SU-DHL-6 (cell line): ENCODE data around the gene KAZN.

Source experiments
- H2AFZ ChIP-seq: fragments of 200-600 bp; sonication (generic); 2 replicates; pipeline ENCODE4 v1.6.1; 2014; ENCODE audit warnings: low read depth, mild to moderate bottlenecking, moderate library complexity, mixed read lengths, antibody characterized with exemption, low read length; ENCODE audit not compliant: severe bottlenecking
- H3F3A ChIP-seq: fragments of 200-600 bp; shearing (Covaris generic); 2 replicates; pipeline ENCODE4 v1.6.0; 2016; ENCODE audit warnings: antibody characterized with exemption, mild to moderate bottlenecking; ENCODE audit not compliant: insufficient read depth
- H3K27ac ChIP-seq: fragments of 200-600 bp; sonication (generic); 2 replicates; pipeline ENCODE4 v1.5.1; 2016; ENCODE audit warnings: low read depth, mild to moderate bottlenecking, low read length, moderate library complexity, mixed read lengths
- H3K27me3 ChIP-seq: fragments of 200-600 bp; sonication (generic), shearing (Covaris generic); 2 replicates; pipeline ENCODE4 v1.6.0; 2014; ENCODE audit warnings: mild to moderate bottlenecking, low read length
- H3K36me3 ChIP-seq: fragments of 200-600 bp; sonication (generic); 2 replicates; pipeline ENCODE4 v1.6.1; 2014; ENCODE audit warnings: mild to moderate bottlenecking, low read length, mixed read lengths
- H3K4me2 ChIP-seq: fragments of 300-600, 200-600 bp; shearing (Covaris generic), sonication (generic); 2 replicates; pipeline ENCODE4 v1.6.0; 2014; ENCODE audit warnings: low read length, low read depth, mild to moderate bottlenecking; ENCODE audit not compliant: poor library complexity, severe bottlenecking
- H3K4me3 ChIP-seq: fragments of 200-600 bp; sonication (generic); 2 replicates; pipeline ENCODE4 v1.5.1; 2014; ENCODE audit warnings: antibody characterized with exemption, low read length, mild to moderate bottlenecking, mixed read lengths; ENCODE audit not compliant: insufficient read depth, poor library complexity, severe bottlenecking
- H3K79me2 ChIP-seq: fragments of 200-600 bp; sonication (generic); 2 replicates; pipeline ENCODE4 v1.6.1; 2014; ENCODE audit warnings: mild to moderate bottlenecking, low read length, moderate library complexity; ENCODE audit not compliant: insufficient read depth
- H3K9ac ChIP-seq: fragments of 200-600 bp; sonication (generic); 2 replicates; pipeline ENCODE4 v1.7.0; 2014; ENCODE audit warnings: mild to moderate bottlenecking, low read length
- H3K9me2 ChIP-seq: fragments of 200-600 bp; sonication (generic); replicated peaks from 2 replicates; pipeline ENCODE4 v1.6.1; 2014; ENCODE audit warnings: low read length; ENCODE audit not compliant: insufficient read depth
- H3K9me3 ChIP-seq: fragments of 200-600 bp; sonication (generic); 2 replicates; pipeline ENCODE4 v1.6.1; 2014; ENCODE audit warnings: low read length, mixed read lengths; ENCODE audit not compliant: insufficient read depth
- H4K20me1 ChIP-seq: fragments of 200-600 bp; sonication (generic); 2 replicates; pipeline ENCODE4 v1.6.1; 2014; ENCODE audit warnings: low read depth, mild to moderate bottlenecking, antibody characterized with exemption, low read length, moderate library complexity, mixed read lengths
- CTCF ChIP-seq: fragments of 200-600 bp; sonication (generic); IDR thresholded peaks from one replicate; pipeline ENCODE4 v1.5.1; 2017; ENCODE audit warnings: antibody characterized with exemption, mild to moderate bottlenecking, low read length, moderate library complexity; ENCODE audit not compliant: insufficient read depth, poor library complexity, severe bottlenecking
- EZH2phosphoT487 ChIP-seq: fragments of 200-600 bp; sonication (generic), shearing (Covaris generic); conservative IDR thresholded peaks from 2 replicates; pipeline ENCODE4 v1.6.1; 2018; ENCODE audit warnings: mild to moderate bottlenecking, antibody characterized with exemption, low read length, moderate library complexity, mixed read lengths

KAZN gene

DNA sequence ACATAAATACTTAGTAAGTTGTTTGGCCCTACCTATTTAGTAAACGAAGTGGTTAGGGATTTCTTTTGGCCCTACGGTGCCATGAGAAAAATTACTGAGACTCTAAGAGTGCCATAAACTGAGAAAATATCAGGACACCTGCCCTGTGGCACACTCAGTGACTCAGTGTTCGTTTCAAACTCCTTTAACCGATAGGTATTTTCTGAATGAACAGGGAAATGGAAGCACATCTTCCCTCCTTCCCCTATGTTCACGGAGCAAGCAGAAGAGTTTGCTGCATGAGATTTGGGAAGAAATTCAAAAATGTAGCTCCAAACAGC lies 134.2 kb downstream of the KAZN start:
- H3K79me2 ChIP-seq, result no peaks in the 10 kb centered on the region
- H3K27me3 ChIP-seq, result no peaks in the 10 kb centered on the region
- H4K20me1 ChIP-seq, result no peaks in the 10 kb centered on the region
- H3K9me3 ChIP-seq, result no peaks in the 10 kb centered on the region
- no peak overlapping the region for H2AFZ ChIP-seq
- no peaks in the 10 kb centered on the region for H3K9me2 ChIP-seq
- no peak overlapping the region for H3K4me3 ChIP-seq
- H3K4me2 ChIP-seq, result no peak overlapping the region
- no peaks in the 10 kb centered on the region for H3F3A ChIP-seq
- H3K27ac ChIP-seq, result no peak overlapping the region
- H3K9ac ChIP-seq, result no peak overlapping the region
- TF ChIP-seq CTCF, result no peak
- no peak for TF ChIP-seq EZH2phosphoT487
- no peaks in the 10 kb centered on the region for H3K36me3 ChIP-seq

- Histone ChIP-seq H2AFZ (no peak overlapping the region), H3K4me3 (no peak overlapping the region), H3K9ac (no peak overlapping the region)
Observed at GRCh38 chr1:14733048-14733778, 134.7 kb downstream of the KAZN start.

DNA sequence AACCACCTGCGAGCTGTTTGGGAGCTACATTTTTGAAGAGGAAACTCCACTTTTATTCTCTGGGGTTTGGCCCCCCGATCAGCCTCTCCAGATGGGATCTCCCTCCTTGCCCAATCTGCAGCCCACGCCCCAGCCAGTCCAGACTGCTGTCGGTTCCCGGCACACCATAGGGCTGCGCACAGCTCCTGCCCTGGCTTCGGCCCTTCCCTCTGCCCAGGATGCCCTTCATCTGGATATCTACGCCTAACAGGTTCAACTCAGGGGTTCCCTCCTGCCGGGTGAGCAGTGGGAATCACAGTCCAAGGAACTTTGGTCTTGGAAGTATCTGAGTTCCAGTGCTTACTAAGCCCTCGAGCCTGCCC lies 135.3 kb downstream of the KAZN start:
- no peaks in the 10 kb centered on the region for H4K20me1 ChIP-seq
- no peak overlapping the region for H3K4me2 ChIP-seq
- no peak overlapping the region for H3K9ac ChIP-seq
- H3K9me3 ChIP-seq, result no peaks in the 10 kb centered on the region
- no peaks in the 10 kb centered on the region for H3K79me2 ChIP-seq
- H3K9me2 ChIP-seq, result no peaks in the 10 kb centered on the region
- no peaks in the 10 kb centered on the region for H3K36me3 ChIP-seq
- H3K27ac ChIP-seq, result no peak overlapping the region
- no peak overlapping the region for H2AFZ ChIP-seq
- no peaks in the 10 kb centered on the region for H3F3A ChIP-seq
- H3K27me3 ChIP-seq, result no peaks in the 10 kb centered on the region
- TF ChIP-seq EZH2phosphoT487 (no peak), CTCF (no peak)
- no peak overlapping the region for H3K4me3 ChIP-seq

More at GRCh38 chr1:14733048-14733778, 134.7 kb downstream of the KAZN start:
- no peak overlapping the region for H3K4me2 ChIP-seq
- no peaks in the 10 kb centered on the region for H3K27me3 ChIP-seq
- H3K9me2 ChIP-seq, result no peaks in the 10 kb centered on the region
- no peaks in the 10 kb centered on the region for H3K36me3 ChIP-seq
- no peaks in the 10 kb centered on the region for H3F3A ChIP-seq
- no peaks in the 10 kb centered on the region for H4K20me1 ChIP-seq
- TF ChIP-seq EZH2phosphoT487, result no peak
- no peak for TF ChIP-seq CTCF
- no peaks in the 10 kb centered on the region for H3K79me2 ChIP-seq
- H3K27ac ChIP-seq, result no peak overlapping the region
- H3K9me3 ChIP-seq, result no peaks in the 10 kb centered on the region
